ENCODE results near the gene BRAT1.

The BRAT1 gene

GRCh38 chr7:2504889-2505375, 50.4 kb downstream of the BRAT1 start:
- TF ChIP-seq ZNF274 (IDR thresholded peaks at IDR 0.05; ENCODE audit: low read depth, low read length) = no peak
- no peak overlapping the region for H3K4me3 ChIP-seq (ENCODE audit: low read length)

GRCh38 chr7:2504128-2504888, 51.0 kb downstream of the BRAT1 start:
- no peak overlapping the region for H3K4me3 ChIP-seq (ENCODE audit: low read length)
- no peak for TF ChIP-seq ZNF274 (IDR thresholded peaks at IDR 0.05; ENCODE audit: low read depth, low read length)

- no peak for TF ChIP-seq ZNF274 (IDR thresholded peaks at IDR 0.05; ENCODE audit: low read depth, low read length)
- no peak overlapping the region for H3K4me3 ChIP-seq (ENCODE audit: low read length)
These were observed 52.0 kb downstream of the BRAT1 start for GRCh38 chr7:2503056-2503941.

- TF ChIP-seq ZNF274 (IDR thresholded peaks at IDR 0.05; ENCODE audit: low read depth, low read length) = no peak
- no peak overlapping the region for H3K4me3 ChIP-seq (ENCODE audit: low read length)
These were observed 52.7 kb downstream of the BRAT1 start for GRCh38 chr7:2502647-2502966.

DNA sequence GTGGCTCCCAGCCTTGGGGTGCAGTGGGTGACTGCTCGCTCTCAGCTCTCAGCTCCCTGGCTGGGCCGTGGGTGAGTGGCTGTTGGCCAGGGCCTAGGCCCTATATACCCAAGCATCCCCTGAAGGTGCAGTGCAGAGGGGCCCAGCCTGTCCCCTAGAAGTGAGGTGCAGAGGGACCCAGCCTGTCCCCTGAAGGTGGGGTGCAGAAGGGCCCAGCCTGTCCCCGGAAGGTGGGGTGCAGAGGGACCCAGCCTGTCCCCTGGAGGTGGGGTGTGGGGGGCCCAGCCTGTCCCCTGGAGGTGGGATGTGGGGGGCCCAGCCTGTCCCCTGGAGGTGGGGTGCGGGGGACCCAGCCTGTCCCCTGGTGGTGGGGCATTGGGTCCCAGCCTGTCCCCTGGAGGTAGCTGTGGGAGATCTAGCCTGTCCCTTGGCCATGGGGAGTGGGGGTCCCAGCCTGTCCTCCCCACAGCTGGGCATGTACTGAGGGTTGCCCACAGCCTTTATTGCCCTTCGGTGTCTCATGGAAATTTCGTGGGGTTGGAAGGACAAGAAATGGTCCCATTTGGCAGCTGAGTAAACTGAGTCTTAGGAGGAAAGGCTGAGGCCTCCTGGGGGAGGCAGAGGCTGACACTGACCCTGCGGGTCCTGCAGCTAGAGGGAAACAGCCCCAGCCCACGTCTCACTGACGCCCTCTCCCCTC, 53.2 kb downstream of the BRAT1 start:
- no peak overlapping the region for H3K4me3 ChIP-seq (ENCODE audit: low read length)
- TF ChIP-seq ZNF274 (IDR thresholded peaks at IDR 0.05; ENCODE audit: low read depth, low read length) = no peak

- H3K4me3 ChIP-seq (ENCODE audit: low read length) = no peak overlapping the region
- TF ChIP-seq ZNF274 (IDR thresholded peaks at IDR 0.05; ENCODE audit: low read depth, low read length) = no peak
These were observed 54.6 kb downstream of the BRAT1 start for GRCh38 chr7:2500701-2501100.

DNA sequence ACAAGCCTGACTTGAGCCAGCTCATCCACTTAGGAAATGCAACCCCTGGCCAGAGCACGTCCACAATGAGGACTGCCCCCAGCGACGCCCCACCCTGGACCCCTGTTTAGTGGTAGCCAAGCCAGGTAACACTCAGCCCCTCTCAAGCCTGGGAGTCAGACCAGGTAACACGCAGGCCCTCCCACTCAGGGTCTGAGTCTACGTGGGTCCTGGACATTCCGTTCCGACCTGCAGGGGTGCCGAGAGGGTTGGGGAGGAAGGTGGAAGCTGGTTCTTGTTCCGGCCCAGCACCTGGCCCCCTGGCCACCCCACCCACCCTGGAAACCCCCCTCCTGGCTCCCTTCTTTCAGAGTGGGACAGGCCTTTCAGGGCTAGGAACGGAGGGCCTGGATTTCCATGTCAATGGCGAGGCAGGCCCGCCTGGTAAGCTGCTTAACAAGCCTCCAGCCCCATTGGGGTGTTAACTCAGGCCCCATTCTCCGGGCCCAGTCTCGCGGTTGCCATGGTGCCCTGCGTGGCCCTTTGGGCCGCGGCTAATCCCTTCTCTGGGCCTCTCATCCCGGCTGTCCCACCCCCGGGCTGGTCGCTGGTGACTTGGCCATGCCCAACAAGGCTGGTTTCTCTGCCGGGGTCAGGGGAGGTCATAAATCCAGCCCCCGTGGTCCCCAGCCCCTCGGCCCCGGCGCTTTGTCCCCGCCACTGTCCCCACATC, 55.4 kb downstream of the BRAT1 start:
- TF ChIP-seq ZNF274 (IDR thresholded peaks at IDR 0.05; ENCODE audit: low read depth, low read length) = no peak
- no peak overlapping the region for H3K4me3 ChIP-seq (ENCODE audit: low read length)

GRCh38 chr7:2499181-2499580, 56.1 kb downstream of the BRAT1 start:
- no peak for TF ChIP-seq ZNF274 (IDR thresholded peaks at IDR 0.05; ENCODE audit: low read depth, low read length)
- H3K4me3 ChIP-seq (ENCODE audit: low read length) = no peak overlapping the region

- TF ChIP-seq ZNF274 (IDR thresholded peaks at IDR 0.05; ENCODE audit: low read depth, low read length) = no peak
These were observed 56.6 kb downstream of the BRAT1 start for GRCh38 chr7:2498708-2499107.

DNA sequence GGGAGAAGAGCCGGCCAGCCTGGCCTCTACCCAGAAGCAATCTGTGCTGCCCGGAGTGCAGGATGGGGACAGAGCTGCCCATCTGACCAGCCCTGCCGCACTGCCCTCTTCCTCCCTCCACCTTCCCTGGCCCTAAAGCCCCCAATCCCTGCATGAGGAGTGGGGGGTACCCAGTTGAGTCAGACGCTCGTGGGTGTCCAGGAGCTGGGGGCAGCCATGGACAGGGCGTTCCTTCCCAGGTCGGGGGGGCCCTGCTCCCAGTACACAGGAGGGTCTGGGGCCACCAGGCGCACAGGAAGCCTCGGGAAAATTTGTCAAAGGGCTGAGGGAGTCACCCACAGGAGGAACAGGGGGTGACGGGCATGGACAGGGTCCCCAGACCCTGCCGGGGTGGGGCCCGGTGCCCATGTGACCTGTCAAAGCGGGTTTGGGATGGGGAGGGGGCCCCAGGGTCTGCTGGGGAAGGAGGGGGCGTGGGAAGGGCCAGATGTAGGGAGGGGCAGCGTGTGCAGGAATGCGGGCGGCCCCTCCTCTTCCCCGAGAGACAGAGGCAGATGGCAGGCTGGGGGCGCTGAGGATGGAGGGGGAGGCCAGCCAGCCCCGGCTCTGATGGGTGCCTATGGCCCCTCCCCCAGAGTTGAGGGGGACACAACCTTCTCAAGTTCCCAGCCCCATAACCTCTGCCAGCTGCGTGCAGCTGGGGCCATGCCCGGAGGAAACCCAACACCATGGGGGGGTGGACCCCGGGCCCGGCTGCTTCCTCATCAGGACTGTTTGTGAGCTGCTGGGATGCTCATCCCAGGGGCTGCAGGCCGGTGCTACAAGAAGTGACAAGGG, 57.6 kb downstream of the BRAT1 start:
- H3K4me3 ChIP-seq (ENCODE audit: low read length) = no peak overlapping the region
- no peak for TF ChIP-seq ZNF274 (IDR thresholded peaks at IDR 0.05; ENCODE audit: low read depth, low read length)

More at GRCh38 chr7:2498708-2499107, 56.6 kb downstream of the BRAT1 start:
- no peak overlapping the region for H3K4me3 ChIP-seq (ENCODE audit: low read length)

GRCh38 chr7:2497065-2497464, 58.3 kb downstream of the BRAT1 start:
- no peak overlapping the region for H3K4me3 ChIP-seq (ENCODE audit: low read length)
- no peak for TF ChIP-seq ZNF274 (IDR thresholded peaks at IDR 0.05; ENCODE audit: low read depth, low read length)

DNA sequence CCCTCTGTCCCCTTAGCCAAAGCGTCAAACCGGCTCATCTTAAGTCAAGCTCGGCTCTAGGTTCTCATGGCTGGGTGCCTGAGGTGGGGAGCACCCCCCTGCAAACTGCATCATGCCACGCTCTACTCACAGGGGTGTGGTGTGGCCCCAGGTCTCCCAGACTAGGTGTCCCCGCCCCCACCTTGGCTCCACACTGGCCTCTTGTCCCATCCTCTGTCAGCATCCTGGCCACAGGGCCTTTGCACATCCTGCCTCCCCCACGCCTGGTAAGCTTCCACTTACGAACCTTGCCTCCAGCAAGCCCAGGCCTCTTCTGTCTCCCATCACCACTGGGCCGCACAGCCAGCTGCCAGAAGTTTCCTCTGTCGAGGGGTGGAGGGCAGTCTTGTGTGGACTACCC, 58.9 kb downstream of the BRAT1 start:
- no peak for TF ChIP-seq ZNF274 (IDR thresholded peaks at IDR 0.05; ENCODE audit: low read depth, low read length)
- H3K4me3 ChIP-seq (ENCODE audit: low read length) = no peak overlapping the region

Data from GM08714 (cell line).